Fibroblast of the aortic adventitia (primary cell): ENCODE data around the gene IGFL2. TPM values are rescaled to one million over a fixed set of nuclear protein-coding genes. Genes with fewer than 3 reads are reported as not detected.

ENCODE experiments used
- DNase-seq: peaks from one replicate; pipeline ENCODE4 v3.0.0-alpha.2; 2010; ENCODE audit warnings: low read depth
- H3K4me3 ChIP-seq: 2 replicates; pipeline ENCODE4 v1.5.1; 2011; ENCODE audit warnings: low read depth, mild to moderate bottlenecking, control low read depth, low read length, moderate library complexity
- CTCF ChIP-seq: IDR thresholded peaks from 2 replicates; pipeline ENCODE4 v1.5.1; 2011; ENCODE audit warnings: mild to moderate bottlenecking, low read length, control low read depth, inconsistent platforms; ENCODE audit not compliant: insufficient read depth
- total RNA-seq: library from RNA; depleted of rRNA; stranded (reverse); fragments of >200 nt; gene quantifications from 2 replicates; pipeline ENCODE4 v1.2.3, GENCODE V29; 2012; ENCODE audit warnings: low replicate concordance

IGFL2 gene
- total RNA-seq, 1 donor = 0.09 TPM

DNA sequence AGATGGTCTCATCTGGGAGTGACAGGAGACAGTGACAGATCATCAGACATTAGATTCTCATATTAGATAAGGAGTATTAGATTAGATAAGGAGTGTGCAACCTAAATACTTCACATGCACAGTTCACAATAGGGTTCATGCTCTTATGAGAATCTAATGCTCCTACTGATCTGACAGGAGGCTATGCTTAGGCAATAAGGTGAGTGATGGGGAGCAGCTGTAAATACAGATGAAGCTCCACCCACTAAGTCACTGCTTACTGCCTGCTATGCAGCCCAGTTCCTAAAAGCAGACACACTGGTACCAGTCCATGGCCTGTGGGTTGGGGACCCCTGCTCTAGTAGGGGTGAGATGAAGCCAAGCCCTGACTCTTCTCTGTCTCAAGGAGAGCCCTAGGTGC lies 13.5 kb upstream of the IGFL2 start:
- H3K4me3 ChIP-seq = no peak overlapping the region
- peak; percentile 57 for DNase-seq
- TF ChIP-seq CTCF = no peak

- no peak for DNase-seq
- no peak for TF ChIP-seq CTCF
- no peak overlapping the region for H3K4me3 ChIP-seq
Observed at GRCh38 chr19:46137915-46138473, 10.0 kb upstream of the IGFL2 start.

DNA sequence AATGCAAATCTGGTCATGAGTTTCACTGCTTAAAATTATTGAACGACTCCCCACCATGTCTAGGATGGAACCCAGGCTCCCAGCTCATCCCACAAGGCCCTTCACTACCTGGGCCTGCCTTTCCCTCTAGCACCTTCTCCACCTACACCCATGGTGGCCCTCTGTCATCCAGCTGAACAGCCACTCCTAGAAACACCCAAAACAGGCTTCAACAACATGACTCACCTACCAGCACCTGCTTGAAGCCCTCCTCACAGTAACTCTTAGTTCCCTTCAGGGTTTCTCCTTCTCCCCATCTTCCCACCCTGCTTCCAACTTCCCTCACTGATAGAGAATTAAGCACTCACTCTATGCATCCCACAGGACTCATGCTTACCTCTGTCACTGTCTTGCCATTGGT lies 6.6 kb upstream of the IGFL2 start:
- no peak for TF ChIP-seq CTCF
- H3K4me3 ChIP-seq = no peak overlapping the region
- DNase-seq = no peak

DNA sequence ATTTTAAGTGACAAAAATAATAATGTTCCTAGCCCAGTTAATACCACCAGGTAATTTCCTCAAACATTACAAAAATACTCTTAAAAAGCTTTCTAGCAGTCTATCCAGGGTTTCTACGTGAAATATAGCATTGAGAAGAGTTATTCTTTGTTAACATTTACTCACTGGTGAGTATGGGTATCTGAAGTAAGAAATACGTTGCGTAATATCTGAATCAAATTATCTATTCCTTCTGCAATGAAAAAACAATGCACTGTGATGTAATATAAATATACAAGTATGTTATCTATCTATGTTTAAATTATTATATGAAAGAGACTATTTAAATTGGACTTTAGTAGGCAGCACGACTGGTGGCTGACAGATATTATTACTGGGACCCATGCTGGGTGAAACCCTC lies 5.7 kb upstream of the IGFL2 start:
- TF ChIP-seq CTCF = no peak
- no peak overlapping the region for H3K4me3 ChIP-seq
- no peak for DNase-seq

GRCh38 chr19:46144756-46145155 lies 3.3 kb upstream of the IGFL2 start:
- DNase-seq = no peak
- TF ChIP-seq CTCF = no peak
- no peak overlapping the region for H3K4me3 ChIP-seq

DNA sequence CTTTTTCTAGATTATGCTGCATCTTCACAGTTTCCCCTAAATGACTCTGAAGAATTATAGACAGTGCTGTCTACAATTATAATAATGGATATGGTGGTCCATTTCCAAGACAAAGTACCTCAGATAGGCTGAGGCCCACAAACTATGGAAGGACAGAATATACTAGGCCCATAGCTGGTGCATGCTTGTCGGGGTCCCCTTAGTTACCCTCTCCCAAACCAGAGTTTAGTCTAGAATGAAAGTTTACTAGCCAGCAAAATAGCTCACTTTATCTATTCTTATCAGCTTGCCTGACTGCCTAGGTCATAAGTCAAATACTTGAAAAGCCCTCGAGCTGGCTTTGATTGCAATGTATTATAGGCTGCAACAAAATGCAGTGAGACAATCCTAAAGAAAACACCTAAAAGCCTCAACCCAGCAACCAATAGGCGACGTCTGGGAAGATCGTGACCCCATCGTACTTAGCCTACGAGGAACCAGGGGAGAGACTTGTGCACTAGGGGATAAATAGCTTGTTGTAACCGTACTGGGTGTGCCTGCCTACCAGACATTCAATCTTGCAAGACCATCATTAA lies 785 bp upstream of the IGFL2 start:
- no peak for DNase-seq
- H3K4me3 ChIP-seq = no peak overlapping the region
- no peak for TF ChIP-seq CTCF

DNA sequence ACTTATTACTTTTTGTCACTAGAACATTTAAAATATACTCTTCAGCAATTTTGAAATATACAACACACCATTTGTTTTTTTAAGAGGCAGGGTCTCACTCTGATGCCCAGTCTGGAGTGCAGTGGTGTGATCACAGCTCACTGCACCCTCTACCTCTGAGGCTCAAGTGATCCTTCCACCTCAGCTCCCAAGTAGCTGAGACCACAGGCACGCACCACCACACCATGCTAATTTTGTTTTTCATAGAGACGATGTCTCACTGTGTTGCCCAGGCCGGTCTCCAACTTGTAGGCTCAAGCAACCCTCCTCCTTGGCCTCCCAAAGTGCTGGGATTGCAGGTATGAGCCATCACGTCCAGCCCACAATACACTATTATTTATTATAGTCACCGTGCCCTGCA lies 2.6 kb downstream of the IGFL2 start:
- DNase-seq = no peak
- no peak overlapping the region for H3K4me3 ChIP-seq
- TF ChIP-seq CTCF = no peak
